ENCODE results near the gene WHAMM.

DNA sequence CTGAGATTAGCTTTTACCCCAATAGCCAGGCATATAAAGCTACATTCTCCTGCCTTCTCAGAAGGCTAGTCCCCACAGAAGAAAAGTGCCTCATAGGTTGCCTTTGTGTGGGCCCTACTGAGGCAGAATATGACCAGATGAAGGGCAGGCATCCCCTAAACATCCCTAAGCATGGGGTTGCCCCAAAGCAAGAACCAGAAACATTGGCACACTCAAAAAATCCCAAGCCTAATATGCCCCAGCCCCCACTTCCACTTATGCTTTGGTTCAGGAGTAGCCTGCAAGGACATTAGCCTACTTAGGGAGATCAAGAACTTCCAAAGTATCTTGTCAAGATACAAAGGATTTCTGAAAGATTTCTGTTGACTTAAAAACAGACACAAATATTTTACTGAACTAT, 29.7 kb downstream of the WHAMM start:
- TF ChIP-seq, protein P1, sequence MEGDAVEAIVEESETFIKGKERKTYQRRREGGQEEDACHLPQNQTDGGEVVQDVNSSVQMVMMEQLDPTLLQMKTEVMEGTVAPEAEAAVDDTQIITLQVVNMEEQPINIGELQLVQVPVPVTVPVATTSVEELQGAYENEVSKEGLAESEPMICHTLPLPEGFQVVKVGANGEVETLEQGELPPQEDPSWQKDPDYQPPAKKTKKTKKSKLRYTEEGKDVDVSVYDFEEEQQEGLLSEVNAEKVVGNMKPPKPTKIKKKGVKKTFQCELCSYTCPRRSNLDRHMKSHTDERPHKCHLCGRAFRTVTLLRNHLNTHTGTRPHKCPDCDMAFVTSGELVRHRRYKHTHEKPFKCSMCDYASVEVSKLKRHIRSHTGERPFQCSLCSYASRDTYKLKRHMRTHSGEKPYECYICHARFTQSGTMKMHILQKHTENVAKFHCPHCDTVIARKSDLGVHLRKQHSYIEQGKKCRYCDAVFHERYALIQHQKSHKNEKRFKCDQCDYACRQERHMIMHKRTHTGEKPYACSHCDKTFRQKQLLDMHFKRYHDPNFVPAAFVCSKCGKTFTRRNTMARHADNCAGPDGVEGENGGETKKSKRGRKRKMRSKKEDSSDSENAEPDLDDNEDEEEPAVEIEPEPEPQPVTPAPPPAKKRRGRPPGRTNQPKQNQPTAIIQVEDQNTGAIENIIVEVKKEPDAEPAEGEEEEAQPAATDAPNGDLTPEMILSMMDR (conservative IDR thresholded peaks at IDR 0.05): no peak
- no peak for TF ChIP-seq EZH2 (IDR thresholded peaks at IDR 0.05; ENCODE audit: low read depth)

Data from PC-9 (cell line).